SU-DHL-6 (cell line): ENCODE results near the gene NSF.
"Not testable (repeated sequence)": the region's sequence is repeated elsewhere in the genome, so short reads cannot be mapped to it uniquely, and the experiment has no call there.

Experiments used
- H2AFZ ChIP-seq: fragments of 200-600 bp; sonication (generic); 2 replicates; pipeline ENCODE4 v1.6.1; 2014; ENCODE audit warnings: low read depth, mild to moderate bottlenecking, moderate library complexity, mixed read lengths, antibody characterized with exemption, low read length; ENCODE audit not compliant: severe bottlenecking
- H3F3A ChIP-seq: fragments of 200-600 bp; shearing (Covaris generic); 2 replicates; pipeline ENCODE4 v1.6.0; 2016; ENCODE audit warnings: antibody characterized with exemption, mild to moderate bottlenecking; ENCODE audit not compliant: insufficient read depth
- H3K27ac ChIP-seq: fragments of 200-600 bp; sonication (generic); 2 replicates; pipeline ENCODE4 v1.5.1; 2016; ENCODE audit warnings: low read depth, mild to moderate bottlenecking, low read length, moderate library complexity, mixed read lengths
- H3K27me3 ChIP-seq: fragments of 200-600 bp; sonication (generic), shearing (Covaris generic); 2 replicates; pipeline ENCODE4 v1.6.0; 2014; ENCODE audit warnings: mild to moderate bottlenecking, low read length
- H3K36me3 ChIP-seq: fragments of 200-600 bp; sonication (generic); 2 replicates; pipeline ENCODE4 v1.6.1; 2014; ENCODE audit warnings: mild to moderate bottlenecking, low read length, mixed read lengths
- H3K4me2 ChIP-seq: fragments of 300-600, 200-600 bp; shearing (Covaris generic), sonication (generic); 2 replicates; pipeline ENCODE4 v1.6.0; 2014; ENCODE audit warnings: low read length, low read depth, mild to moderate bottlenecking; ENCODE audit not compliant: poor library complexity, severe bottlenecking
- H3K4me3 ChIP-seq: fragments of 200-600 bp; sonication (generic); 2 replicates; pipeline ENCODE4 v1.5.1; 2014; ENCODE audit warnings: antibody characterized with exemption, low read length, mild to moderate bottlenecking, mixed read lengths; ENCODE audit not compliant: insufficient read depth, poor library complexity, severe bottlenecking
- H3K79me2 ChIP-seq: fragments of 200-600 bp; sonication (generic); 2 replicates; pipeline ENCODE4 v1.6.1; 2014; ENCODE audit warnings: mild to moderate bottlenecking, low read length, moderate library complexity; ENCODE audit not compliant: insufficient read depth
- H3K9ac ChIP-seq: fragments of 200-600 bp; sonication (generic); 2 replicates; pipeline ENCODE4 v1.7.0; 2014; ENCODE audit warnings: mild to moderate bottlenecking, low read length
- H3K9me2 ChIP-seq: fragments of 200-600 bp; sonication (generic); replicated peaks from 2 replicates; pipeline ENCODE4 v1.6.1; 2014; ENCODE audit warnings: low read length; ENCODE audit not compliant: insufficient read depth
- H3K9me3 ChIP-seq: fragments of 200-600 bp; sonication (generic); 2 replicates; pipeline ENCODE4 v1.6.1; 2014; ENCODE audit warnings: low read length, mixed read lengths; ENCODE audit not compliant: insufficient read depth
- H4K20me1 ChIP-seq: fragments of 200-600 bp; sonication (generic); 2 replicates; pipeline ENCODE4 v1.6.1; 2014; ENCODE audit warnings: low read depth, mild to moderate bottlenecking, antibody characterized with exemption, low read length, moderate library complexity, mixed read lengths

NSF gene

GRCh38 chr17:46634844-46635243, 44.4 kb downstream of the NSF start:
- not testable (repeated sequence) for H3K79me2 ChIP-seq, H3F3A ChIP-seq, H3K9me2 ChIP-seq, H3K27me3 ChIP-seq, H4K20me1 ChIP-seq, H3K27ac ChIP-seq, H3K9ac ChIP-seq, H3K36me3 ChIP-seq, H3K9me3 ChIP-seq, H3K4me2 ChIP-seq, H3K4me3 ChIP-seq, H2AFZ ChIP-seq

GRCh38 chr17:46641861-46642656, 51.6 kb downstream of the NSF start:
- not testable (repeated sequence) for H4K20me1 ChIP-seq, H3K79me2 ChIP-seq, H3K27me3 ChIP-seq, H3K9me3 ChIP-seq, H3K9ac ChIP-seq, H3K9me2 ChIP-seq, H2AFZ ChIP-seq, H3F3A ChIP-seq, H3K36me3 ChIP-seq, H3K27ac ChIP-seq, H3K4me2 ChIP-seq, H3K4me3 ChIP-seq

GRCh38 chr17:46647251-46647650, 56.8 kb downstream of the NSF start:
- not testable (repeated sequence) for H3K9me2 ChIP-seq, H3K79me2 ChIP-seq, H3K27ac ChIP-seq, H3K27me3 ChIP-seq, H3K4me3 ChIP-seq, H3K9me3 ChIP-seq, H3F3A ChIP-seq, H3K9ac ChIP-seq, H3K4me2 ChIP-seq, H4K20me1 ChIP-seq, H3K36me3 ChIP-seq, H2AFZ ChIP-seq

GRCh38 chr17:46647688-46648278, 57.3 kb downstream of the NSF start:
- H3K9me2 ChIP-seq, H3K9me3 ChIP-seq, H3K9ac ChIP-seq, H3K4me3 ChIP-seq, H4K20me1 ChIP-seq, H3F3A ChIP-seq, H3K4me2 ChIP-seq, H3K79me2 ChIP-seq, H3K27ac ChIP-seq, H3K27me3 ChIP-seq, H3K36me3 ChIP-seq, H2AFZ ChIP-seq: not testable (repeated sequence)

DNA sequence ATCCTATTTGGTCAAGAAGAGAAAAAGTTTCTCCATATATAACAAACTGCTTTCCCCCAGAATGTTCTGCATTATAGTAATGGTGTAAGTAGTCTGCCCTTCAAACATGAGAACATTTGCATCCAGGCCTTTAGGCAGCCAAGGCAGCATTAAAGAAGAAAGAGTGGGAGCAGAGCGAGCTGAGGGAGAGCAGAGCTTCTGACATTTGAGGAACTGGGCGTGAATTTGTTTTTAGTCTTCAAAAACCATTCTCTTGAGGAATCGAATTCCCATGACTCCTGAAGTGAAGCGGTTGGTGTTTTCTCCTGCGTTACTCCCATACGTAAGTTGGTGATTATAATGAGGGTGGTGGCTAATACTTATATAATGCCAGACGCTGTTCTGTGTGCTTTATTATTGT, 58.8 kb downstream of the NSF start:
- H2AFZ ChIP-seq, H3K4me3 ChIP-seq, H3K27ac ChIP-seq, H3K9me3 ChIP-seq, H3K79me2 ChIP-seq, H3K27me3 ChIP-seq, H3K4me2 ChIP-seq, H3K9me2 ChIP-seq, H3K9ac ChIP-seq, H3K36me3 ChIP-seq, H4K20me1 ChIP-seq, H3F3A ChIP-seq: not testable (repeated sequence)

GRCh38 chr17:46652024-46652643, 61.7 kb downstream of the NSF start:
- not testable (repeated sequence) for H3K9me3 ChIP-seq, H3K9me2 ChIP-seq, H3F3A ChIP-seq, H3K9ac ChIP-seq, H3K36me3 ChIP-seq, H2AFZ ChIP-seq, H3K27ac ChIP-seq, H3K4me3 ChIP-seq, H4K20me1 ChIP-seq, H3K27me3 ChIP-seq, H3K79me2 ChIP-seq, H3K4me2 ChIP-seq

- H3K36me3 ChIP-seq, H3K4me3 ChIP-seq, H3K27me3 ChIP-seq, H3K27ac ChIP-seq, H3K9me2 ChIP-seq, H3K9ac ChIP-seq, H3K79me2 ChIP-seq, H3F3A ChIP-seq, H4K20me1 ChIP-seq, H2AFZ ChIP-seq, H3K9me3 ChIP-seq, H3K4me2 ChIP-seq: not testable (repeated sequence)
Observed at GRCh38 chr17:46658235-46658634, 67.8 kb downstream of the NSF start.

DNA sequence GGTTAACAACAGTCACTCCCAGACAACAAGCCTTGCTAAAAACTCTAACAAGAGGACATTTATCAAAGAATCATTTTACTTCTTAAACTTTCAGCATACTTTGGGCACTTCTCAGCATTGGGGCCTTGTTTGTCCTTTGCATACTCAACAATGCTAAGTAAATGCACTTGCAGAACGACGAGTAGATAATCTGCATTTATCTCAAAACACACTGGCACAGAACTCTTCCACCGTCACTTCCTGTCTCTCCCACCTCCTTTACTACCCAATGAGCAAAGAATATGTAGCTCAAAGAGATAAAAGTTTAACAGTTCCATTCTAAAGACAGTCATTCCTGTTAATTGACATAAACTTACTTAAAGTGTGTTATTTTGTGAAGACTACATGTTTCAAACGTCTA, 69.2 kb downstream of the NSF start:
- H3K27ac ChIP-seq, H3K9me2 ChIP-seq, H2AFZ ChIP-seq, H3K9me3 ChIP-seq, H3K36me3 ChIP-seq, H3K27me3 ChIP-seq, H3K4me3 ChIP-seq, H3K4me2 ChIP-seq, H3K79me2 ChIP-seq, H4K20me1 ChIP-seq, H3K9ac ChIP-seq, H3F3A ChIP-seq: not testable (repeated sequence)
